SU-DHL-6 (cell line): ENCODE results near the gene PDE1C.

Experiments
- H2AFZ ChIP-seq: fragments of 200-600 bp; sonication (generic); 2 replicates; pipeline ENCODE4 v1.6.1; 2014; ENCODE audit warnings: low read depth, mild to moderate bottlenecking, moderate library complexity, mixed read lengths, antibody characterized with exemption, low read length; ENCODE audit not compliant: severe bottlenecking
- H3F3A ChIP-seq: fragments of 200-600 bp; shearing (Covaris generic); 2 replicates; pipeline ENCODE4 v1.6.0; 2016; ENCODE audit warnings: antibody characterized with exemption, mild to moderate bottlenecking; ENCODE audit not compliant: insufficient read depth
- H3K27ac ChIP-seq: fragments of 200-600 bp; sonication (generic); 2 replicates; pipeline ENCODE4 v1.5.1; 2016; ENCODE audit warnings: low read depth, mild to moderate bottlenecking, low read length, moderate library complexity, mixed read lengths
- H3K27me3 ChIP-seq: fragments of 200-600 bp; sonication (generic), shearing (Covaris generic); 2 replicates; pipeline ENCODE4 v1.6.0; 2014; ENCODE audit warnings: mild to moderate bottlenecking, low read length
- H3K36me3 ChIP-seq: fragments of 200-600 bp; sonication (generic); 2 replicates; pipeline ENCODE4 v1.6.1; 2014; ENCODE audit warnings: mild to moderate bottlenecking, low read length, mixed read lengths
- H3K4me2 ChIP-seq: fragments of 300-600, 200-600 bp; shearing (Covaris generic), sonication (generic); 2 replicates; pipeline ENCODE4 v1.6.0; 2014; ENCODE audit warnings: low read length, low read depth, mild to moderate bottlenecking; ENCODE audit not compliant: poor library complexity, severe bottlenecking
- H3K4me3 ChIP-seq: fragments of 200-600 bp; sonication (generic); 2 replicates; pipeline ENCODE4 v1.5.1; 2014; ENCODE audit warnings: antibody characterized with exemption, low read length, mild to moderate bottlenecking, mixed read lengths; ENCODE audit not compliant: insufficient read depth, poor library complexity, severe bottlenecking
- H3K79me2 ChIP-seq: fragments of 200-600 bp; sonication (generic); 2 replicates; pipeline ENCODE4 v1.6.1; 2014; ENCODE audit warnings: mild to moderate bottlenecking, low read length, moderate library complexity; ENCODE audit not compliant: insufficient read depth
- H3K9ac ChIP-seq: fragments of 200-600 bp; sonication (generic); 2 replicates; pipeline ENCODE4 v1.7.0; 2014; ENCODE audit warnings: mild to moderate bottlenecking, low read length
- H3K9me2 ChIP-seq: fragments of 200-600 bp; sonication (generic); replicated peaks from 2 replicates; pipeline ENCODE4 v1.6.1; 2014; ENCODE audit warnings: low read length; ENCODE audit not compliant: insufficient read depth
- H3K9me3 ChIP-seq: fragments of 200-600 bp; sonication (generic); 2 replicates; pipeline ENCODE4 v1.6.1; 2014; ENCODE audit warnings: low read length, mixed read lengths; ENCODE audit not compliant: insufficient read depth
- H4K20me1 ChIP-seq: fragments of 200-600 bp; sonication (generic); 2 replicates; pipeline ENCODE4 v1.6.1; 2014; ENCODE audit warnings: low read depth, mild to moderate bottlenecking, antibody characterized with exemption, low read length, moderate library complexity, mixed read lengths
- CTCF ChIP-seq: fragments of 200-600 bp; sonication (generic); IDR thresholded peaks from one replicate; pipeline ENCODE4 v1.5.1; 2017; ENCODE audit warnings: antibody characterized with exemption, mild to moderate bottlenecking, low read length, moderate library complexity; ENCODE audit not compliant: insufficient read depth, poor library complexity, severe bottlenecking
- EZH2phosphoT487 ChIP-seq: fragments of 200-600 bp; sonication (generic), shearing (Covaris generic); conservative IDR thresholded peaks from 2 replicates; pipeline ENCODE4 v1.6.1; 2018; ENCODE audit warnings: mild to moderate bottlenecking, antibody characterized with exemption, low read length, moderate library complexity, mixed read lengths

PDE1C gene

DNA sequence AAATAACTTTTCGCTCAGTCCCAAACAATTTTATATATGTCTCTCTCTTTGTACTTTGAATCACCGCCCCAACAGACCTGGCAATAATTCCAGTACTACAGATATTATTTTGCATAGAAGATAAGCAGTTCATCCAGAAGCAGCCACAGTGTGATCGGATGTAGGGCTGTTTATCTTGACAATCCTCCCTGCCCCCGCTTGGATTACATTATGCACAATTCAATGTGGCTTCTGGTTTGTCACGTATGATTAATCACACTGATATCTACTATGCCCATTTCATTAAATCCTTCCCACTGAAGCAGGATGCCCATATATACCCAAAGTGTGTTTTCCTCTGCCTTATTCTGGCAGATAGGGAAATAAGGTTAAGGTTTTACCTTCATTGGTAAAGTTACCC, 115.2 kb downstream of the PDE1C start:
- H3K9me3 ChIP-seq = no peaks in the 10 kb centered on the region
- H3K4me3 ChIP-seq = no peak overlapping the region
- no peak overlapping the region for H3K4me2 ChIP-seq
- no peaks in the 10 kb centered on the region for H3F3A ChIP-seq
- H3K9me2 ChIP-seq = no peaks in the 10 kb centered on the region
- H3K36me3 ChIP-seq = no peaks in the 10 kb centered on the region
- H3K79me2 ChIP-seq = no peaks in the 10 kb centered on the region
- TF ChIP-seq CTCF = no peak
- no peak for TF ChIP-seq EZH2phosphoT487
- H3K9ac ChIP-seq = no peak overlapping the region
- no peaks in the 10 kb centered on the region for H4K20me1 ChIP-seq
- no peak overlapping the region for H2AFZ ChIP-seq
- H3K27me3 ChIP-seq = no peaks in the 10 kb centered on the region
- H3K27ac ChIP-seq = no peak overlapping the region

DNA sequence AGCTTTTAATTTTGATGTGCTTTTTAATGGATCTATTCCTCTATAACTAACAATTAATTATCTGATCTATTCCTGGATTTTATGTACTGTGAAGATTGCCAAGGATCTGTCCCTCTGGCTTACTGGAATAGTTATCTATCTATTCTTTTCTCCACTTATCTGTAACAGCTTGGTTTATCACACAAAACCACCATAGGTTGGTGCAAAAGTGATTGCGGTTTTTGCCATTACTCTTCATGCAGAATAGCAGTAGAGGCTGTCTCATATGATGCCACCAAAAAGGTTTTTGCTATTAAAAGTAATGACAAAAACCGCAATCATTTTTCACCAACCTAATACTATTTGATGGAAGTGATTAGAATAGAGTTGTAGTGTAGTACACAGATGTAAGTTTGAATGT, 115.7 kb downstream of the PDE1C start:
- Histone ChIP-seq H4K20me1 (no peaks in the 10 kb centered on the region), H3K4me3 (no peak overlapping the region), H3K4me2 (no peak overlapping the region), H3K27ac (no peak overlapping the region), H3K27me3 (no peaks in the 10 kb centered on the region), H3K9ac (no peak overlapping the region), H3F3A (no peaks in the 10 kb centered on the region), H2AFZ (no peak overlapping the region), H3K9me2 (no peaks in the 10 kb centered on the region), H3K9me3 (no peaks in the 10 kb centered on the region), H3K36me3 (no peaks in the 10 kb centered on the region), H3K79me2 (no peaks in the 10 kb centered on the region)
- TF ChIP-seq EZH2phosphoT487 (no peak), CTCF (no peak)

DNA sequence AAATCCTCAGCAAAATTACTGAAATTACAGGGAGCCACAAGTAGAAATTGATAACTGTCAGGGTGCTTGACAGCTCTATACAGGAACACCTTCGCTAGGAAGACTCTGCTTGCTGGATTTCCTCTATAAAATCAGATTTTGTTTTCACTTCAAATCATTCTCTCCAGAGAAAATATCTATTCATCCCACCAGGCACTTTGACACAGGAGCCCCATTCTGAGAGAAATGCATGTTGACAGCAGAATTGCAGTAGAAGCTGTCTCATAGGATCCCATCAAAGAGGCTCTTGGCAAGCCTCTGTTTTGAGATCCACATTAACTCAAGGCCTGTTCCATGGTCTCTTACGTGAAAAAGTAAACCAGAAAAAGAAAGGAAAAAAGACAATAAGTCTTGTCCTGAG, 116.8 kb downstream of the PDE1C start:
- TF ChIP-seq CTCF (no peak), EZH2phosphoT487 (no peak)
- no peak overlapping the region for H3K4me2 ChIP-seq
- no peaks in the 10 kb centered on the region for H3K79me2 ChIP-seq
- no peaks in the 10 kb centered on the region for H3K36me3 ChIP-seq
- H4K20me1 ChIP-seq = no peaks in the 10 kb centered on the region
- H3K27me3 ChIP-seq = no peaks in the 10 kb centered on the region
- no peaks in the 10 kb centered on the region for H3K9me3 ChIP-seq
- H3K9ac ChIP-seq = no peak overlapping the region
- no peak overlapping the region for H2AFZ ChIP-seq
- no peak overlapping the region for H3K4me3 ChIP-seq
- no peak overlapping the region for H3K27ac ChIP-seq
- H3F3A ChIP-seq = no peaks in the 10 kb centered on the region
- no peaks in the 10 kb centered on the region for H3K9me2 ChIP-seq
